HG03460 (cell line): ENCODE measurements around the gene TLR9.

Experiments
- ATAC-seq: cut with Tn5 transposase; IDR thresholded peaks from one replicate; pipeline ENCODE4 v1.9.1; 2021; ENCODE audit not compliant: unreplicated experiment

Gene TLR9

GRCh38 chr3:52218454-52218853 lies 7.0 kb downstream of the TLR9 start:
- no peak for ATAC-seq

- ATAC-seq, result no peak
These were observed 7.4 kb downstream of the TLR9 start for GRCh38 chr3:52218026-52218425.

- no peak for ATAC-seq
These were observed 8.0 kb downstream of the TLR9 start for GRCh38 chr3:52217409-52217805.

GRCh38 chr3:52216585-52217408 lies 8.6 kb downstream of the TLR9 start:
- no peak for ATAC-seq

GRCh38 chr3:52215351-52215750 lies 10.1 kb downstream of the TLR9 start:
- ATAC-seq, result no peak

- no peak for ATAC-seq
These were observed 11.5 kb downstream of the TLR9 start for GRCh38 chr3:52213901-52214300.

GRCh38 chr3:52213005-52213404 lies 12.4 kb downstream of the TLR9 start:
- ATAC-seq, result no peak

- no peak for ATAC-seq
These were observed 14.1 kb downstream of the TLR9 start for GRCh38 chr3:52211268-52211891.

- ATAC-seq, result no peak
These were observed 14.8 kb downstream of the TLR9 start for GRCh38 chr3:52210550-52211046.

GRCh38 chr3:52210037-52210436 lies 15.4 kb downstream of the TLR9 start:
- ATAC-seq, result no peak

- no peak for ATAC-seq
These were observed 16.9 kb downstream of the TLR9 start for GRCh38 chr3:52208556-52208955.

GRCh38 chr3:52205727-52206372 lies 19.6 kb downstream of the TLR9 start:
- no peak for ATAC-seq

GRCh38 chr3:52204337-52205073 lies 20.9 kb downstream of the TLR9 start:
- ATAC-seq, result no peak

GRCh38 chr3:52203701-52204100 lies 21.7 kb downstream of the TLR9 start:
- no peak for ATAC-seq

- ATAC-seq, result no peak
These were observed 22.9 kb downstream of the TLR9 start for GRCh38 chr3:52202384-52203077.

GRCh38 chr3:52200981-52201679 lies 24.3 kb downstream of the TLR9 start:
- ATAC-seq, result no peak

- ATAC-seq, result no peak
These were observed 26.5 kb downstream of the TLR9 start for GRCh38 chr3:52198643-52199608.

GRCh38 chr3:52197842-52198625 lies 27.4 kb downstream of the TLR9 start, which contains the start of gene ALAS1:
Gene ALAS1 (plus strand): TSS chr3:52198160. CDS start chr3:52199242, 1,082 bp downstream.
- ATAC-seq, result peak; percentile 85
